HL-60/S4 treated with retinoic acid at 250 ng/mL for 4 days and 3 days (cell line): ENCODE data around the gene NDUFAF5.

ENCODE experiments used
- in situ Hi-C: fragments of 300-500 bp; cut with MboI; formaldehyde crosslinking; loops from 2 replicates; pipeline ENCODE4 v1.7.0; 2022; ENCODE audit warnings: low sequenced_read_pairs

The NDUFAF5 gene

GRCh38 chr20:13865791-13866351 lies 81.0 kb downstream of the NDUFAF5 start:
- in situ Hi-C loops, result no loop called here

DNA sequence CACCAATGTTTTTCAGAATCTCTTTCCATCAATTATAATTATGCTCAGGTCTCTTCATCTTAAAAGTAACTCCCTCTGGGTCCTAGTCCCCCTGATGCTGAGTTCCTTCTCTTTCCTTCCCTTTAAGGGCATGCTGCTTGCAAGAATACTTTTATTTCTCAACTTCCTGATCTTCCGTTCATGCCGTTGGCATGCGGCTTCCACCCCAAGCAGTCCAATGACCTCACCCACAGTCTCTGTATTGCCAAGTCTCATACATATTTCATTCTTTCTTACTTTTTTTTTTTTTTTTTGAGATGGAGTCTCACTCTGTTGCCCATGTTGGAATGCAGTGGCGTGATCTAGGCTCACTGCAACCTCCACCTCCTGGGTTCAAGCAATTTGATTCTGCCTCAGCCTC lies 83.5 kb downstream of the NDUFAF5 start:
- in situ Hi-C loops, result no loop called here

DNA sequence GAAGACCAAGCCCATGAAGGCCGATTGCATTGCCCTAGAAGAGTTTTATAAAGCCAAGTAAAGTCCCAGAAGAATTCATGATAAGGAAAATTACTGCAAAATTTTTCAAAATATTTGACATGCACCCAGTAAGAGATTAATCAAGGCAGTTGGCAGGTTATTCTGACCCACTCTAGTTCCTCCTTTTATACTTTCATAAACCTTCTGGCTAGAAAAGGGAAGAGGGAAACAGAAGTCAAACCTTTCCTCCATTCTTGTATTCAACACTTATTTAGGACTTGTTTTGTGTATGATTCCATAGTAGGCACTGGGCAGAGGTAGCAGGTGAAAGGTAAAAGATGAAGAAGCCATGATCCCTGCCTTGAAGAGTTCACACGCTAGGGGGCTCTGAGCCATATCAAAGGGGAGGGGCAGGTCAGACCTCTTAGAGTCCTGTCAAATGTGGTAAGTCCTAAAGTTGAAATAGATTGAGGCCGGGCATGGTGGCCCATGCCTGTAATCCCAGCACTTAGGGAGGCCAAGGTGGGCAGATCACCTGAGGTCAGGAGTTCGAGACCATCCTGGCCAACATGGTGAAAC lies 85.4 kb downstream of the NDUFAF5 start:
- in situ Hi-C loops, result no loop called here
